Measurements from ENCODE around the gene ASTN1.

- TF ChIP-seq CTCF (conservative IDR thresholded peaks at IDR 0.05; ENCODE audit: low read depth, low read length) (peak; percentile 38; the same call in 1 of the 2 replicates), EZH2 (IDR thresholded peaks at IDR 0.05; ENCODE audit: low read length, unreplicated experiment) (no peak)
These were observed 285.6 kb downstream of the ASTN1 start for GRCh38 chr1:176878750-176879536.
